IPS-18a (cell line): ENCODE measurements around the gene SIK3.
"Not testable (repeated sequence)": the region's sequence is repeated elsewhere in the genome, so short reads cannot be mapped to it uniquely, and the experiment has no call there.

ENCODE experiments used
- H3K27ac ChIP-seq: one replicate; pipeline ENCODE4 v1.5.1; 2013; ENCODE audit warnings: low read length
- H3K27me3 ChIP-seq: one replicate; pipeline ENCODE4 v1.6.1; 2013; ENCODE audit warnings: mild to moderate bottlenecking, low read length; ENCODE audit not compliant: control insufficient read depth, insufficient read depth
- H3K36me3 ChIP-seq: one replicate; pipeline ENCODE4 v1.6.1; 2013; ENCODE audit warnings: low read depth, low read length; ENCODE audit not compliant: control insufficient read depth
- H3K4me1 ChIP-seq: one replicate; pipeline ENCODE4 v1.6.1; 2013; ENCODE audit warnings: low read depth, low read length; ENCODE audit not compliant: control insufficient read depth
- H3K4me3 ChIP-seq: one replicate; pipeline ENCODE4 v1.5.1; 2013; ENCODE audit warnings: low read length
- H3K9ac ChIP-seq: one replicate; pipeline ENCODE4 v1.6.1; 2013; ENCODE audit warnings: mild to moderate bottlenecking, low read length, moderate library complexity
- H3K9me3 ChIP-seq: one replicate; pipeline ENCODE4 v1.6.1; 2013; ENCODE audit warnings: low read depth, low read length; ENCODE audit not compliant: control insufficient read depth

Gene SIK3

DNA sequence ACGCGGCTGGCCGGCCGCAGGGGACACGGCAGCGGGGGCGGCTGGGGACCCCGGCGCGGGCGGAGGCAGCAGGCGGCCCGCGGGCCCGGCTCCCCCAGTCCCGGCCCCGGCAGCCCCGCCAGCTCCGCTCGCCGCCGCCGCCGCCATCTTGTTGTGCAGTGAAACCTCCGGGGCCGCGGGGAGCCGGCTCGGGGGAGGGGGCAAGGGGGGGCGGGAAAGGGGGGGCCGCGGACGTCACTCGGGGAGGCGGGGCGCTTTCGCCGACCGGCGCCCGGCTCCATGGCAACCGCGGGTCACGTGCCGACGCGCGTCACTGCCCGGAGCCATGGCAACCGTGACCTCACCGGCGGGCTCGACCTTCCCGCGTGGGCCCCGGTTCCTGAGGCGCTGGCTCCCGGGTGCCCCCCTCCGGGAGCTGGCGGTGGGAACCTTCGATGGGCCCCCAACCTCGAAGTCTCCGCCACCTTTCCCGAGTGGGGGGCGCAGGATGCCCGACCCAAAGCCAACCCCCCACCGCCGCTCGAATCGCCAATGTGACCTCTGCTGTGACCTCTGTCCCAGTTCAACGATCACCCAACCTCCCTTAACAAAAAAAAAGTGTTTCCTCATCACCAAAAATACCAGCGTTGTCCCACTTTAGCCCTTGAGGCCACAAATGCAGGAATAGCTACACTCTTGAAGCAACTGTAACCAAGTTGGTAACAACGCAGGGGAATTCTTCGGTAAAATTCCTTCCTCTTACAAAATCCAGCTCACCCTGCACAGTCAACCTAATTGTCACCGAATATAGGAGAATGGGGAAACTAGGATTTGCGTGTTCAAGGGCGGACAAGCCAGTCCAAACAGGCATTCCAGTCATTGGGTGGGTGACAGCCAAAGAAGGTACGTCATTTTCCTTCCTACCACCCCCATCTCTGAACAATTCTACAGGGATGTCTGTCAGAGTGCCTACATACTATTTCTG is at the start of gene SIK3:
TSS of gene SIK3 (minus strand) at position 160 of the 964 bp plus-strand sequence. CDS start at position 147, 13 bp downstream.
- no peaks in the 10 kb centered on the region for H3K27me3 ChIP-seq
- H3K9ac ChIP-seq, result peak within 1 kb of the TSS; percentile 95
- H3K36me3 ChIP-seq, result no peaks in the 10 kb centered on the region
- H3K27ac ChIP-seq, result peak within 1 kb of the TSS; percentile 95
- H3K9me3 ChIP-seq, result no peaks in the 10 kb centered on the region
- peaks cover 22% of the 10 kb centered on the region for H3K4me1 ChIP-seq
- H3K4me3 ChIP-seq, result peak within 1 kb of the TSS; percentile 84

DNA sequence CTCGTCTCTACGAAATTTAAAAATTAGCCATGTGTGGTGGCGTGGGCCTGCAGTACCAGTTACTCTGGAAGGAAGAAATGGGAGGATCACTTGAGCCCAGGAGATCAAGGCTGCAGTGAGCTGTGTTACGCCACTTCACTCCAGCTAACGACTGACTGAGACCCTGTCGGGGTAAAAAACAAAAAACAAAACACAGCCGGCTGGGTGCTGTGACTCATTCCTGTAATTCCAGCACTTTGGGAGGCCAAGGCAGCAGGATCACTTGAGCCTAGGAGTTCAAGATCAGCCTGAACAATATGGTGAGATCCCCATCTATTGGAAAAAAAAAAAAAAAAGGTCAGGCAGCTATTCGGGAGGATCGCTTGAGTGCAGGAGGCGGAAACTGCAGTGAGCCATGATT is 48.3 kb upstream of the SIK3 start:
- H3K36me3 ChIP-seq, result peaks cover 21% of the 10 kb centered on the region
- no peaks in the 10 kb centered on the region for H3K27me3 ChIP-seq
- H3K27ac ChIP-seq, result no peak overlapping the region
- no peaks in the 10 kb centered on the region for H3K9me3 ChIP-seq
- peaks cover 9% of the 10 kb centered on the region for H3K4me1 ChIP-seq
- no peak overlapping the region for H3K9ac ChIP-seq
- no peak overlapping the region for H3K4me3 ChIP-seq

DNA sequence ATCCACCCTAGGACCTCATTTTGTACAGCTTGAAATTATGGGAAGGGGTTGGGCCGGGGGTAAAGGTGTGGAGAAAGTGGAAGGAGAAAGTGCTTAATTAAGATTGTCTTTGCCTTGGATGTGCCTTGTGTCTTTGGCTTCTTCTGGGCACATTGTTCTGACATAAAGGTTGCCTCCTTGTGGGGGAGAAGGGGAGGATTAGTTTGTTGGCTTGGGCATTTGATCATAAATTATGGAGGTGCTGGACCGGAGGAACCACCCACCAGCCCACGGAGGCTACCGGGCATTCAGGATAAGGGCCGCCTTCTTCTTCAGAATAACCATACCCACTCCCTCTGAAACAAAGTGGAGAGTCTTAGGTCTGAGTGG is 47.1 kb upstream of the SIK3 start:
- H3K36me3 ChIP-seq, result peaks cover 21% of the 10 kb centered on the region
- no peaks in the 10 kb centered on the region for H3K27me3 ChIP-seq
- peak overlapping the region; percentile 100 for H3K4me3 ChIP-seq
- H3K9me3 ChIP-seq, result no peaks in the 10 kb centered on the region
- peak overlapping the region; percentile 80 for H3K9ac ChIP-seq
- peaks cover 9% of the 10 kb centered on the region for H3K4me1 ChIP-seq
- no peak overlapping the region for H3K27ac ChIP-seq

DNA sequence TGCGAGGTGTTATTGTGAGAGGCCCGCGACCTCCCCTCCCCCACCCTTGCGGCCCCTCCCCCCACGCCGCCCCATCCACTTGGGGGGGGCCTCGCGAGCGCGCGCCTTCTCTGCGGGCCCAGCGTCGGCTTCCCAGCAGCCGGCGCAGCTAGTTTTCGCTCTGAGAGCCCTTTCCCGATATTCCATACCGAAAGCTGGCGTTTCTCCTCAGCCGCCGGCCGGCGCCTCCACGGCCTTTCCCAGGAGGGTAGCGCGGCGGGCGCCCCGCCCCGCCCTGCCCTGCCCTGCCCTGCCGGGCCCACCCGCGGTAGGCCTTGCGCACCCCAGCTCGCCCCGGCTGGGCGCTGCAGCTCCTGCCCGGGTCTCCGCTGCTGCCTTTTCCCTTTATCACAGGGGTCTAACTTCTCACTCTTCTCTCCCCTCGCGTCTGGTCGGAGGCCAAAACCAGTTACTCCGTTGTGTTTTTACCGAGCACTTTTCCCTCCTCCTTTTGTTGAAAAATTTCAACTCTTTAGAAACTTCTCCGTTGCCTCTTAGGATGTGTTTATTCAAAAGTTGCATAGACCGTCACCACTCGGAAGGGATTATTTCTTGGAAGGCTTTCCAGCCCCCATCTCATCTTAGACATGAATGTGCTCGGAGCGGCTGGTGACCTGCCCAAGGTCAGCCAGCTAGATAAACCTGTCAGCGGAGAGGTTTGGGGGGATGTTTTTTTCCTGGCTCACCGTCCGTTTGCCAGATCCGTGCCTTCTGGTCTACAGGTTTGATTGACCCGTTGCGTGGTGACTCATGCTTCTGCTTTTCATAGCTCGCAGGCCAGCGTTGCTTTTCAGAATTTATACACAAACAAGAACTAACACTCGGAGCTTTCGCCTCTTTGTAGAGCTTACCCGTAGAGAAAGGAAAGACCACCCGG is 46.5 kb upstream of the SIK3 start:
- Histone ChIP-seq H3K4me3 (peak overlapping the region; percentile 100), H3K27ac (peak overlapping the region; percentile 82)

DNA sequence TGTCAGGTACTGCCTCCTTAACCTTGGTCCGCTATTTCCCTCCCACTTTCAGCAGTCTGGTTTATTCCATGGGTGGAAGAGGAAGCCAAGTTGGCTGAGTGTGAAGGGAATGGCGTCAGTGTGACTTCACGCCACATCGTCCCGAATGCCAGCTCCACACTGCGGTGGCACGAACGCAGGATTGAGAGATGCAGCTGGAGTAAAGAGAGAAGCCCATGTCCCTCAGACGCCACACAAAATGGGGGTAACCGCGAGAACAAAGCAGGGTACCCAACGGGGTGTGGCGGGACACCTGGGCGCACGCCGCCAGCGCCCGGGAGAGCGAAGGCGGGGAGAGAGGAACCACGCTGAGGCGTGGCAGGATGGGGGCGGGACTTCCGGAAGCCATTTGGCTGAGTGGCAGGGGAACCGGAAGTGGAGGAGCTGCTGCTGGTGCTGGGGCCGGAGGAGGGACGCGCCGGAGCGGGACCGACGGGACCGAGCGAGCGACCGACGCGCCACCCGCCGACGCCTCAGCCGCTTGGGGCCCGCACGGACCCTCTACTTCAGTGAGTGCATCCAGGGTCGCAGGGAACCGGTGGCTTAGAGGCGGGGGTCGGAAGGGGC is 45.7 kb upstream of the SIK3 start, which contains the start of gene PAFAH1B2:
TSS of gene PAFAH1B2 (plus strand) at position 417 of the 606 bp plus-strand sequence. CDS start 8,161 bp downstream, outside the sequence.
- Histone ChIP-seq H3K27me3 (no peaks in the 10 kb centered on the region), H3K27ac (peak within 1 kb of the TSS; percentile 82), H3K36me3 (peaks cover 21% of the 10 kb centered on the region), H3K9ac (peak within 1 kb of the TSS; percentile 80), H3K9me3 (no peaks in the 10 kb centered on the region), H3K4me1 (peaks cover 9% of the 10 kb centered on the region), H3K4me3 (peak within 1 kb of the TSS; percentile 100)

More for the DNA sequence above, 46.5 kb upstream of the SIK3 start:
- Histone ChIP-seq H3K4me1 (peaks cover 9% of the 10 kb centered on the region), H3K27me3 (no peaks in the 10 kb centered on the region), H3K9me3 (no peaks in the 10 kb centered on the region), H3K36me3 (peaks cover 21% of the 10 kb centered on the region), H3K9ac (peak overlapping the region; percentile 80)

DNA sequence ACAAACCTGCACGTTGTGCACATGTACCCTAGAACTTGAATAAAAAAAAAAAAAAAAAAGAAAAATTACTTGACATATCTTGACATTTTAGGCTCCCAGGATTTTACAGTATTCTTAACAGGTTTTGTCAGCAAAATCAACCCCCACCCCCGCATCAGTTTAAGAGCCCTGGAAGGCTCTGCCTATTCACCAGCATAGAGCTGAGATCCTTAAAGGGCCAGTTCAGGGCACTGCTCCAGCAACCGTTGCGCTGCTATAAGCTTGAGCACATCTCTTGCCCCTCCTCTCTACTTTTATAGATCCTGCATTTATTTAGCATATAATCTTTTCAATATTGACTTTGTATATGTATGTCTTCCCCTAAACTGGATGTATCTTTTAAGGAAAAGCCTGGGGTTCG is 45.2 kb upstream of the SIK3 start:
- Histone ChIP-seq H3K27me3 (no peaks in the 10 kb centered on the region), H3K9ac (peak overlapping the region; percentile 80), H3K9me3 (no peaks in the 10 kb centered on the region), H3K4me3 (peak overlapping the region; percentile 100), H3K27ac (peak overlapping the region; percentile 66), H3K36me3 (peaks cover 19% of the 10 kb centered on the region), H3K4me1 (peaks cover 9% of the 10 kb centered on the region)

DNA sequence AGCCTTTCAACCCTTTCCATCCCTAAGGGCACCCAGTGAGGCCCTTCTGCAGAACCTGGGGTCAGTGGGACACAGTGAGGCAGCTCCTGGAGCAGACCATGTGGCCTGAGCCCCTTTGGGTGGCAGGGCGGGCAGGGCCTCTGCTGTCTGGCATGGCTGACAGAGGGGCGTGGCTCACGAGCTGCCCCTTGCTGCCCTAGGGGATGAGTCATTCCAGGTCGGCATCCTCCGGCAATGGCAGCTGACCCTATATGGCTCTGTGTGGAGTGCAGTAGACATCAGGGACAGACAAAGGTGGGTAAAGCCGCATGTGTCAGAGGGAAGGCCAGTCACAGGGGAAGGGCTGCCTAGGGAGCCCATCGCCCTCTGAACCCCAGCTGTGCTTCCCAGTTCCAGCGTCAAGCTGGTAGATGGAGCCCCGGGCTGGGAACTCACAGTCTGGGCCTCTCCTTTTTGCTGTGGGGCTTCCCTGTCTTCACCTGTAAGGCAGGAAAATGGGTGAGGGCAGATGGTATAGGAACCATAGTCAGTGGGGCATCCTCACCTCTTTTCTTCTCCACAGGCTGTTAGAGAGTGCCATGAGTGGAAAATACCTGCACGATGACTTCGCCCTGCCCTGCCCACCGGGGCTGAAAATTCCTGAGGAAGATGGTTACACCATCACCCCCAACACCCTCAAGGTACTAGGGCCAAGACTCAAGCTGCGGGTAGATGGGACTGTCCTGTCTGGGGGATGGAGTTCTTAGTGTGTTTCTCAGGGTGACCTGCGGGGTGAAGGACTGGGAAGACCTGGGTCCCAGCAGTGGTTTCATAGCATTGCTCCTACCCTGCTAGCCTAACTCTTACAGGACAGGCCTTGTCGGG is 39.2 kb upstream of the SIK3 start:
- not testable (repeated sequence) for H3K27ac ChIP-seq, H3K9me3 ChIP-seq, H3K27me3 ChIP-seq, H3K4me3 ChIP-seq, H3K4me1 ChIP-seq, H3K9ac ChIP-seq, H3K36me3 ChIP-seq

DNA sequence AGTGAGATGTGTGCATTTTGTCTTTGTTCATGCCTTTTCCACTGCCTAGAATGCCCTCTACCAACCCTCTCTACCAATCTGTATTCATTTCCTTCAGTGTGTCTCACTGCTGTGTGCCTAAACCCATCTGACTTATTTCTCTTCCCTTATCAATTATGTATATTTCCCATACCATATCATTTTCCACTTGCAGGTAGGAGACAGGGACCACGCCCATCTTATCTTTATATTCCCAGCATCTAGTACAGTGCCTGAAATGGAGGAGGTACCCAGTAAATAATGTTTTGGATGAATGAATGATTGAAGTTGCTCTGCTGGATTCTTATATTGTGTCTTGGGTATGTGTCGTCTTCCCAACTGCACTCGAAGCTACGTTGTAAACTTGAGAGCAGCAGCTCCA is 36.8 kb upstream of the SIK3 start:
- H3K9me3 ChIP-seq, H3K27me3 ChIP-seq, H3K4me3 ChIP-seq, H3K9ac ChIP-seq, H3K36me3 ChIP-seq, H3K4me1 ChIP-seq, H3K27ac ChIP-seq: not testable (repeated sequence)

DNA sequence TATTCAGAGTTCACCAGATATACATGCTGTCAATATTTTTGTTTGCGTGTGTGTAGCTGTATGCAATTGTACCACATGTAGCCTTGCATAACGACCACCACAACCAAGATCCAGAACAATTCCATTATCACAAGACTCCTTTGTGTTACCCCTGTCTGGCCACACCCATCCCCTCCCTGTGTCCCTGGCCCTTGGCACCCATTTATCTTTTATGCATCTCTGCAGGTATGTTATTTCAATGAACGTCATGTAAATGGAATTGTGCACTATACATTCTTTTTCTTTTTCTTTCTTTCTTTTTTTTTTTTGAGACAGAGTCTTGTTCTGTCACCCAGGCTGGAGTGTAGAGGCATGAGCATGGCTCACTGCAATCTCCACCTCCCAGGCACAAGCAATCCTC is 36.2 kb upstream of the SIK3 start:
- Histone ChIP-seq H3K9ac (no peak overlapping the region), H3K9me3 (no peaks in the 10 kb centered on the region), H3K4me1 (peaks cover 3% of the 10 kb centered on the region), H3K27me3 (no peaks in the 10 kb centered on the region), H3K4me3 (no peak overlapping the region), H3K27ac (no peak overlapping the region), H3K36me3 (no peaks in the 10 kb centered on the region)

DNA sequence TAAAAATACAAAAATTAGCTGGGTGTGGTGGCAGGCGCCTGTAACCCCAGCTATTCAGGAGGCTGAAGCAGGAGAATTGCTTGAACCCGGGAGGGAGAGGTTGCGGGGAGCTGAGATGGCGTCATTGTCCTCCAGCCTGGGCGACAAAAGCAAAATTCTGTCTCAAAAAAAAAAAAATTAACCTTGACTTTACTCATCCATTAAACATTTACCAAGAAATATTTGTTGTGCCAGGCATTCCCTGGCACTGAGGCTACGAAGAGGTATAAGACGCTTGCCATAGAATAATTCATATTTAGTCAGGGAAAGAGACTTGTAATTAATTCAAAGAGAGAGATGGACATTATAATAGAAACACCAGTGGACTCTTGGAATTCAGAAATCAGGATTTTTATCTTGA is 32.7 kb upstream of the SIK3 start:
- no peaks in the 10 kb centered on the region for H3K4me1 ChIP-seq
- H3K27me3 ChIP-seq, result no peaks in the 10 kb centered on the region
- no peak overlapping the region for H3K4me3 ChIP-seq

More for the DNA sequence above, 32.7 kb upstream of the SIK3 start:
- Histone ChIP-seq H3K9ac (no peak overlapping the region), H3K9me3 (no peaks in the 10 kb centered on the region), H3K36me3 (no peaks in the 10 kb centered on the region), H3K27ac (no peak overlapping the region)
